CD14-positive monocyte (primary cell): ENCODE measurements around the gene LRRK1. TPM values are rescaled to one million over a fixed set of nuclear protein-coding genes. Genes with fewer than 3 reads are reported as not detected.

ENCODE experiments used
- DNase-seq, 3 donors: peaks; one replicate each; pipeline ENCODE4 v3.0.0-alpha.2; 2011 to 2022
- H2AFZ ChIP-seq: 2 replicates; pipeline ENCODE4 v1.6.0; 2012; ENCODE audit warnings: mild to moderate bottlenecking, low read depth, low read length, inconsistent platforms; ENCODE audit not compliant: insufficient read depth, poor library complexity, severe bottlenecking
- H3K27ac ChIP-seq, 2 donors: 1 replicate in 1 of 2; 2 replicates in 1 of 2; pipeline ENCODE4 v1.5.1; 2012 to 2013; ENCODE audit warnings: low read length in 2 of 2, control low read depth in 1 of 2, inconsistent platforms in 1 of 2, low read depth in 1 of 2, mild to moderate bottlenecking in 1 of 2
- H3K27me3 ChIP-seq, 2 donors: one replicate each; pipeline versions ENCODE4 v1.6.0 to v1.6.1; 2011 to 2013; ENCODE audit warnings: low read length in 2 of 2; ENCODE audit not compliant: control insufficient read depth in 2 of 2, insufficient read depth in 2 of 2
- H3K36me3 ChIP-seq, 2 donors: replicated peaks in 1 of 2; 1 replicate in 1 of 2; 2 replicates in 1 of 2; pipeline versions ENCODE4 v1.5.1 to v1.6.1; 2012 to 2013; ENCODE audit warnings: low read length in 2 of 2, control low read depth in 1 of 2, inconsistent platforms in 1 of 2, mild to moderate bottlenecking in 1 of 2; ENCODE audit not compliant: insufficient read depth in 2 of 2, control insufficient read depth in 1 of 2
- H3K4me1 ChIP-seq, 2 donors: 1 replicate in 1 of 2; 2 replicates in 1 of 2; pipeline versions ENCODE4 v1.5.1 to v1.6.1; 2012 to 2013; ENCODE audit warnings: low read length in 2 of 2, control low read depth in 1 of 2, inconsistent platforms in 1 of 2, mild to moderate bottlenecking in 1 of 2, moderate library complexity in 1 of 2; ENCODE audit not compliant: insufficient read depth in 2 of 2, control insufficient read depth in 1 of 2
- H3K4me2 ChIP-seq: replicated peaks from 2 replicates; pipeline ENCODE3; 2012; ENCODE audit warnings: low read length, moderate library complexity, mild to moderate bottlenecking; ENCODE audit not compliant: poor library complexity, severe bottlenecking; ENCODE audit errors: extremely low read depth
- H3K4me3 ChIP-seq, 3 experiments: fragments of 200-600 bp in 1 of 3; sonication (generic) in 1 of 3; replicated peaks in 1 of 3; 1 replicate in 2 of 3; 2 replicates in 1 of 3; pipeline ENCODE4 v1.5.1; 2011 to 2013; ENCODE audit warnings: low read length in 3 of 3, mild to moderate bottlenecking in 3 of 3, control low read depth in 2 of 3, low read depth in 2 of 3, inconsistent platforms in 1 of 3, moderate library complexity in 1 of 3
- H3K79me2 ChIP-seq: 2 replicates; pipeline ENCODE4 v1.6.0; 2012; ENCODE audit warnings: mild to moderate bottlenecking, control low read depth, inconsistent platforms, low read length, moderate library complexity; ENCODE audit not compliant: insufficient read depth
- H3K9ac ChIP-seq: 2 replicates; pipeline ENCODE4 v1.6.0; 2017; ENCODE audit warnings: low read length, mild to moderate bottlenecking; ENCODE audit not compliant: insufficient read depth, poor library complexity, severe bottlenecking
- H3K9me3 ChIP-seq, 2 donors: replicated peaks in 1 of 2; 1 replicate in 1 of 2; 2 replicates in 1 of 2; pipeline versions ENCODE4 v1.5.1 to v1.6.1; 2012 to 2013; ENCODE audit warnings: low read length in 2 of 2, control low read depth in 1 of 2; ENCODE audit not compliant: control insufficient read depth in 1 of 2, insufficient read depth in 1 of 2
- H4K20me1 ChIP-seq: 2 replicates; pipeline ENCODE4 v1.6.0; 2012; ENCODE audit warnings: mild to moderate bottlenecking, low read length, control low read depth, moderate library complexity; ENCODE audit not compliant: insufficient read depth
- H3K27ac Mint-ChIP-seq, 7 donors: one replicate each; pipeline ENCODE4 v1.8.0; 2020; ENCODE audit warnings: mild to moderate bottlenecking in 7 of 7, mixed read lengths in 7 of 7, moderate library complexity in 6 of 7, inconsistent platforms in 2 of 7
- H3K27me3 Mint-ChIP-seq, 3 donors: one replicate each; pipeline ENCODE4 v1.8.0; 2021 to 2022; ENCODE audit warnings: low read depth in 3 of 3, mild to moderate bottlenecking in 3 of 3, mixed read lengths in 3 of 3, moderate library complexity in 3 of 3, inconsistent platforms in 1 of 3
- H3K36me3 Mint-ChIP-seq, 2 donors: one replicate each; pipeline ENCODE4 v1.8.0; 2020; ENCODE audit warnings: mixed read lengths in 2 of 2, inconsistent platforms in 1 of 2, mild to moderate bottlenecking in 1 of 2
- H3K4me1 Mint-ChIP-seq: one replicate; pipeline ENCODE4 v1.8.0; 2020; ENCODE audit warnings: mild to moderate bottlenecking, mixed read lengths
- H3K4me3 Mint-ChIP-seq, 2 donors: one replicate each; pipeline ENCODE4 v1.8.0; 2020; ENCODE audit warnings: mild to moderate bottlenecking in 2 of 2, mixed read lengths in 2 of 2, moderate library complexity in 1 of 2
- H3K9me3 Mint-ChIP-seq, 7 donors: one replicate each; pipeline ENCODE4 v1.8.0; 2020 to 2022; ENCODE audit warnings: mixed read lengths in 7 of 7, mild to moderate bottlenecking in 6 of 7, moderate library complexity in 6 of 7, inconsistent platforms in 2 of 7
- WGBS: methylation state at CpG from one replicate; pipeline ENCODE4 v1.1.5; 2013; ENCODE audit warnings: missing lambda C conversion rate; ENCODE audit not compliant: insufficient coverage; 5-methylcytosine and 5-hydroxymethylcytosine counted together
- intact Hi-C, 2 donors: fragments of 100-400 bp; cut with micrococcal nuclease; formaldehyde crosslinking; loops; one replicate each; pipeline versions ENCODE4 v1.15.0 to v1.15.1; 2023
- polyA plus RNA-seq, 3 donors: library from polyadenylated mRNA; depleted of rRNA in 1 of 3; unstranded in 2 of 3; stranded (reverse) in 1 of 3; fragments of 300-500 nt in 2 of 3; fragments of >200 nt in 1 of 3; fragmentation: Illumina TruSeq in 2 of 3; gene quantifications; 1 replicate in 2 of 3; 2 replicates in 1 of 3; pipeline ENCODE4 v1.2.3, GENCODE V29; 2012 to 2021
- TF ChIP-seq, protein P1 (sequence below): fragments of 200-600 bp; IDR thresholded peaks from one replicate; pipeline ENCODE4 v1.8.0; 2022; ENCODE audit warnings: antibody characterized with exemption, mild to moderate bottlenecking

The LRRK1 gene
- polyA plus RNA-seq, 3 donors: 1.7 to 18.9 (median 5.4) TPM

DNA sequence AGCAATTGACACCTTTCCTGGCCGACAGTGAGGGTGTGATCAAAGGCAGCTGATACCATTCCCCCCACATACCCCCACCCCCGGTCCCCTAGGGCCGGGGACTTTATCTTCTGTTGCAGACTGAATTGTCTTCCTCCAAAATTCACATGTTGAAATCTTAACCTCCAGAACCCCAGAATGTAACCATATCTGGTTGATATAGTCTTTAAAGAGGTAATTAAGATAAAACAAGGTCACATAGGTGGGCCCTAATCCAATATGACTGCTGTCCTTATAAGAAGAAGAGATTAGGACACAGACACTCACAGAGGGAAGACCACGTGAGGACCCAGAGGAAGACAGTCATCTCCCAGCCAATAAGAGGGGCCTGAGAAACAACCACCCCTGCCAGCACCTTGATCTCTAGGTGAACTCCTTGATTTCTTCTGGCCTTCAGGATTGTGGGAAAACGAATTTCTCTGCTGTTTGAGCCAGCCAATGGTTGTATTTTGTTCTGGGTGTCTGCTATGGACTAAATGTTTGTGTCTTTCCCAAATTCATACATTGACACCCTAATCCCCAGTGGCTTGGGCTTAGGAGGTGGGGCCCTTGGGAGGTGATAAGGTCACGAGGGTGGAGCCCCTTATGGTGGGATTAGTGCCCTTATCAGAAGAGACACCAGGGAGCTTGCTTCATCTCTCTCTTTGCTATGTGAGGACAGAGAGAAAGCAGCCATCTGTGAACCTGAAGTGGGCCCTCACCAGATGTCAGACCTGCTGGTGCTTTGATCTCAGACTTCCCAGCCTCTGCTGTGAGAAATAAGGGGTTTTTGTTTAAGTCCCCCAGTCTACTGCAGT lies 188.7 kb downstream of the LRRK1 start:
- H3K27me3 Mint-ChIP-seq: peaks cover 6 to 12% (median 11%) of the 10 kb centered on the region in 3 donors
- Histone ChIP-seq H3K79me2 (no peaks in the 10 kb centered on the region), H3K36me3 (no peaks in the 10 kb centered on the region), H3K27ac (no peak overlapping the region), H3K9ac (no peak overlapping the region), H4K20me1 (no peaks in the 10 kb centered on the region), H3K9me3 (no peaks in the 10 kb centered on the region), H3K4me1 (no peaks in the 10 kb centered on the region), H3K27me3 (no peaks in the 10 kb centered on the region), H3K4me3 (no peak overlapping the region), H2AFZ (no peak overlapping the region), H3K4me2 (no peak overlapping the region)
- no peaks in the 10 kb centered on the region for H3K4me1 Mint-ChIP-seq
- intact Hi-C loops: no loop called here
- no CpG with 5 or more reads among the region's 6 CpGs for WGBS
- no peaks in the 10 kb centered on the region for H3K36me3 Mint-ChIP-seq
- peaks cover 0 to 6% (median 0%) of the 10 kb centered on the region in 7 donors for H3K9me3 Mint-ChIP-seq
- H3K4me3 Mint-ChIP-seq: no peak overlapping the region
- DNase-seq: no peak
- H3K27ac Mint-ChIP-seq: no peak overlapping the region
- TF ChIP-seq, protein P1, sequence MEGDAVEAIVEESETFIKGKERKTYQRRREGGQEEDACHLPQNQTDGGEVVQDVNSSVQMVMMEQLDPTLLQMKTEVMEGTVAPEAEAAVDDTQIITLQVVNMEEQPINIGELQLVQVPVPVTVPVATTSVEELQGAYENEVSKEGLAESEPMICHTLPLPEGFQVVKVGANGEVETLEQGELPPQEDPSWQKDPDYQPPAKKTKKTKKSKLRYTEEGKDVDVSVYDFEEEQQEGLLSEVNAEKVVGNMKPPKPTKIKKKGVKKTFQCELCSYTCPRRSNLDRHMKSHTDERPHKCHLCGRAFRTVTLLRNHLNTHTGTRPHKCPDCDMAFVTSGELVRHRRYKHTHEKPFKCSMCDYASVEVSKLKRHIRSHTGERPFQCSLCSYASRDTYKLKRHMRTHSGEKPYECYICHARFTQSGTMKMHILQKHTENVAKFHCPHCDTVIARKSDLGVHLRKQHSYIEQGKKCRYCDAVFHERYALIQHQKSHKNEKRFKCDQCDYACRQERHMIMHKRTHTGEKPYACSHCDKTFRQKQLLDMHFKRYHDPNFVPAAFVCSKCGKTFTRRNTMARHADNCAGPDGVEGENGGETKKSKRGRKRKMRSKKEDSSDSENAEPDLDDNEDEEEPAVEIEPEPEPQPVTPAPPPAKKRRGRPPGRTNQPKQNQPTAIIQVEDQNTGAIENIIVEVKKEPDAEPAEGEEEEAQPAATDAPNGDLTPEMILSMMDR: no peak

DNA sequence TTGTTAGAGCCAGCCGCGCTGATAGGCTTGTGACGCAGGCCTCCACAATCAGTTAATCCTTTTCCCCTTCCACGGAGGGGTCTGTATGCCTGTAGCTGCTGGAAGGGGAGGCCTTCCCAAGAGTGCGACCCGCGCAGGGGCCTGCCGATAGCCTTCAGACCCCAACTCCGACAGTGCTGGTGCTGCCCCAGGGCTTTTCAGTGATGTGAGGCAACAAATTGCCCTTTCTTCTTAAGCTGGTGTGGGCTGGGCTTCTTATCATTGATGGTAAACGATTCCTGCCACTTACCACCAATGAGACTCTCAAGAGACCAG lies 189.3 kb downstream of the LRRK1 start:
- no peaks in the 10 kb centered on the region for H4K20me1 ChIP-seq
- no peaks in the 10 kb centered on the region for H3K79me2 ChIP-seq
- no peaks in the 10 kb centered on the region for H3K27me3 ChIP-seq
- no peak overlapping the region for H3K4me2 ChIP-seq
- Mint-ChIP-seq H3K36me3 (no peaks in the 10 kb centered on the region), H3K27me3 (peaks cover 4 to 10% (median 9%) of the 10 kb centered on the region in 3 donors), H3K4me3 (no peak overlapping the region), H3K9me3 (peaks cover 0 to 6% (median 0%) of the 10 kb centered on the region in 7 donors), H3K4me1 (no peaks in the 10 kb centered on the region), H3K27ac (peak overlapping the region in 1 of 7 donors; percentile 27)
- intact Hi-C loops: no loop called here
- no peak overlapping the region for H3K9ac ChIP-seq
- TF ChIP-seq, protein P1: no peak
- H3K4me1 ChIP-seq: no peaks in the 10 kb centered on the region
- no peak for DNase-seq
- H2AFZ ChIP-seq: no peak overlapping the region
- no peak overlapping the region for H3K4me3 ChIP-seq
- H3K27ac ChIP-seq: no peak overlapping the region
- WGBS: 100% methylated on average over 4 of the region's 10 CpGs
- H3K36me3 ChIP-seq: no peaks in the 10 kb centered on the region
- H3K9me3 ChIP-seq: no peaks in the 10 kb centered on the region
